ENCODE results near the gene LYRM4. TPM values are rescaled to one million over a fixed set of nuclear protein-coding genes. Genes with fewer than 3 reads are reported as not detected.

The LYRM4 gene
- total RNA-seq, 2 donors from 2014 or later = 28.4 to 38.3 TPM

DNA sequence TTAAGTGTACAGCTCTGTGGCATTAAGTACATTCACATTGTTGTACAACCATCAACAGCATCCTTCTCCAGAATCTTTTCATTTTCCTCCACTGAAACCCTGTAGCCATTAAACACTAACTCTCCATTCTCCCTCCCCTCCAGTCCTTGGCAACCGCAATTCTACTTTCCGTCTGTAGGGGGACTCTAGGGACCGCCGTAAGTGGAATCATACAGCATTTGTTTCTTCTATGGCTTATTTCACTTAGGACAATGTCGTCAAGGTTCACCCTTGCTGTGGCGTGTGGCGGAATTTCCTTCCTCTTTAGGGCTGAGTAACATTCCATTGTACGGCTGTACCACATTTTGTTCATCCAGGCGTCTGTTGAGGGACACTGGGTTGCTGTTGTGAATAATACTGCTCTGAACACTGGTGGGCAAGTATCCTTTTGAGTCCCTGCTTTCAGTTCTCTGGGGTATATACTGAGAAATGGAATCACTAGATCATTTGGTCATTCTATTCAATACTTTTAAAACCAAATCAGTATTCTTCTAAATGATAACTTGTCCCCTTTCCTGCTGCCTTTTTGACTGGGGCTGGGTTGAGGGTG, 124.9 kb downstream of the LYRM4 start:
- Mint-ChIP-seq H3K9me3 (no peaks in the 10 kb centered on the region), H3K4me3 (no peak overlapping the region), H3K27ac (no peak overlapping the region), H3K36me3 (ENCODE audit: insufficient read depth in 2 of 2) (no peaks in the 10 kb centered on the region), H3K27me3 (ENCODE audit: low read depth) (no peaks in the 10 kb centered on the region), H3K4me1 (ENCODE audit: low read depth) (peaks cover 3% of the 10 kb centered on the region)
- ATAC-seq (replicated peaks in 1 of 2) (peak in 1 of 2 donors; percentile 52), DNase-seq (peak; percentile 22 to 50)

DNA sequence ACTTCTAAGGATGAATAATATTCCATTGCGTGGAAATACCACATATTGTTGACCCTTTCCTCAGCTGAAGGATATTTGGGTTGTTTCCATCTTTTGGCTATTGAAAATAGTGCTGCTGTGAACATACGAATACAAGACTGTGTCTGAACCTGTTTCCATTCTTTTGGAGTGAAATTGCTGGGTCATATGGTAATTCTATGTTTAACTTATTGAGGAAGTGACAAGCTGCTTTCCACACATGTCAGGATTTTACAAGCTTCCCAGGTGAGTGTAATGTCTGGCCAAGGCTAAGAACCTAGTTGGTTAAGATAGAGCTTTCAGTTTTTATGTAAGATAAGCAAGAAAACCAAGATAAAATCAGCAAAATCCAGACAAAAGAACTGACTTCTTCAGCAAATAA, 126.8 kb downstream of the LYRM4 start:
- no peak overlapping the region for H3K4me3 Mint-ChIP-seq
- peaks cover 3% of the 10 kb centered on the region for H3K4me1 Mint-ChIP-seq (ENCODE audit: low read depth)
- no peaks in the 10 kb centered on the region for H3K9me3 Mint-ChIP-seq
- DNase-seq = no peak
- no peak for ATAC-seq (replicated peaks in 1 of 2)
- peaks cover 0 to 3% of the 10 kb centered on the region in 2 donors for H3K36me3 Mint-ChIP-seq (ENCODE audit: insufficient read depth in 2 of 2)
- no peak overlapping the region for H3K27ac Mint-ChIP-seq
- no peaks in the 10 kb centered on the region for H3K27me3 Mint-ChIP-seq (ENCODE audit: low read depth)

DNA sequence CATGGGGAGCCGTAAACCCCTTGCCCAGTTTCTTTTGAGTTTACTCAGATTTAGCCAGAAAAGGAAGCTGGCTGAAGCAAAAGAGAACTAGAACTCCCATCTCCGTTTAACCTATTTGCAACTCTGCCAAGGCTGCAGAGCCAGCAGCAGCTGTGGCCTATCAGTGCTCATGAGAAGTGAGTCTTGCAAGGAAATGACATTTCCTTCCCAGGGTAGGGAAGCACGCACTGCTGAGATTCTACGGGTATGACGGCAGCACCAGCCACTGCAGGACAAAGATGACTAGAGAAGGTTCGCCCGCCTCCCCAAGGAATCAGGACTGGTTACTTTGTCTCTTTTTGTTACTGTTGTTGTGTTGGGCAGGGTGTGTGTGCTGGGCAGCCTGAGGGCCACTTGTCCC, 128.0 kb downstream of the LYRM4 start:
- DNase-seq (no peak), ATAC-seq (replicated peaks in 1 of 2) (no peak)
- Mint-ChIP-seq H3K4me1 (ENCODE audit: low read depth) (peaks cover 3% of the 10 kb centered on the region), H3K27me3 (ENCODE audit: low read depth) (no peaks in the 10 kb centered on the region), H3K4me3 (no peak overlapping the region), H3K36me3 (ENCODE audit: insufficient read depth in 2 of 2) (peaks cover 0 to 3% of the 10 kb centered on the region in 2 donors), H3K27ac (no peak overlapping the region), H3K9me3 (no peaks in the 10 kb centered on the region)

DNA sequence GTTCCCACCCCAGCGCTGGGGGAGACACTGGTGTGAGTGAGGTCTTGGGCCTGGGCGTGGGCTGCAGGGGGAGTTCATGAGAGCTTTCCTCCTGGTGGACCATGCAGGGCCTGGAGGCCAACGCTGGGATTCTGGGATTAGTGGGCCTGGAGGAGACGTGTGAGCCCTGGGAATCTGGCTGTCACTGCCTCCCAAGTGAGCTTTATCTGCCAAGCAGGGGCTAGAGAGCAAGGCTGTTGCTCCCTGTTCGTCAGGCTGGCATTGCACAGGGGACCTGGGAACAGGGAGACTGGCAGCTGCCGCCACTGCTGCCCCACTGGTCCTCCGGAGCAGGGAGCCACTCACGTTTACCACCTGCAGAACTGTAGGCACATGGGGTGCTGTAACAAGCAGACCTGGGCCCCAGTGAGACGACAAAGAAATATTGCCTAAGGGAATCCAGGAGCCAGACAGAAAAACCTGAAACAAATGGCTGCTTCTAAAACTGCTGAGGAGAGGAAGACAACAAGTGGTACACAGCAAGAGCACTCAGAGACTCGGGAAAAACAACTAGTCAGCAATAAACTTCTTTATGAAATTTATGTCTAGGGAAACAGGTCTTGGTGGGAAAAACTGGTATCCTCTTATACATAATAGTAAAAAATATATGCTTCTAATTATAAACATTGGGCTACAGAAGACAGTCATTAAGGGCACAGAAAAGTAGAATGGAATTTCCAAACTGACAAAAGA, 130.4 kb downstream of the LYRM4 start:
- Mint-ChIP-seq H3K36me3 (ENCODE audit: insufficient read depth in 2 of 2) (peaks cover 0 to 3% of the 10 kb centered on the region in 2 donors), H3K27me3 (ENCODE audit: low read depth) (no peaks in the 10 kb centered on the region), H3K4me3 (no peak overlapping the region), H3K27ac (no peak overlapping the region), H3K4me1 (ENCODE audit: low read depth) (peaks cover 3% of the 10 kb centered on the region), H3K9me3 (no peaks in the 10 kb centered on the region)
- DNase-seq (no peak), ATAC-seq (replicated peaks in 1 of 2) (no peak)

DNA sequence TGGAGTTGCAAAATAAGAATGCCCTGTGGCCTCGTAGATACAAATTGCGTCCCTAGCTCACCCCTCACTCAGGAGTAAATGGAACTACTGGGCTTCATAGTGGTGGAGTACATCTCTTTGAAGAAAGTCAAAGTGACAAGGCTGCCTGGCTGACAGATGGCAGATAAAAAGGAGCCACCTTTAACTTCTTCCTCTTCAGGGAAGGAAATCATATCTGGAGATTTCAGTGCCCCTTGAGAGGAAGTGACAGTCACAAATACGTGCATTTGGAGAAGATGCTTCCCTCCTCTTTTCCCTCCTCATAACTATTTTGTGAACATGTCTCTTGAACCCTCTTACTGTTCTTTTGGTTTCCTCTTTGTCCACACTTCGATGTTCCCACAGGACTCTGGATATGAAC, 132.4 kb downstream of the LYRM4 start:
- DNase-seq (no peak), ATAC-seq (replicated peaks in 1 of 2) (no peak)
- Mint-ChIP-seq H3K4me3 (no peak overlapping the region), H3K4me1 (ENCODE audit: low read depth) (peaks cover 3% of the 10 kb centered on the region), H3K27me3 (ENCODE audit: low read depth) (no peaks in the 10 kb centered on the region), H3K36me3 (ENCODE audit: insufficient read depth in 2 of 2) (peaks cover 0 to 3% of the 10 kb centered on the region in 2 donors), H3K9me3 (no peaks in the 10 kb centered on the region), H3K27ac (no peak overlapping the region)

DNA sequence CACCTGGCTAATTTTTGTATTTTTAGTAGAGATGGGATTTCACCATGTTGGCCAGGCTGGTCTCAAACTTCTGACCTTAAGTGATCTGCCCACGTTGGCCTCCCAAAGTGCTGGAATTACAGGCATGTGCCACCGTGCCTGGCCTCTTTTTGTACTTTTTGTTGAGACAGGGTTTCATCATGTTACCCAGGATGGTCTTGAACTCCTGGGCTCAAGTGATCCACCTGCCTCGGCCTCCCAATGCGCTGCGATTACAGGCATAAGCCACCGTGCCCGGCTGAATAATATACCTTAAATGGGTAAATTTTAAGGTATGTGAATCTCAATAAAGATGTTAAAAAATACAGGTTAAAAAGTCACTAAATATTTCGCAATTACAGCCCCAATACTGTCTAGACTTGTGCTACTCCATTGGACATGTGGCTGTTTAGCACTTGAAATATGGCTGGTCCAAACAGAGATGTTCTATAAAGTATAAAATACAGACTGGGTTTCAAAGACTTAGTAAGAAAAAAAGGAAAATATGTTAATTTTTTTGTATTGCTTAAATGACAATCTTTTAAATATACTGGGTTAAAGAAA, 133.6 kb downstream of the LYRM4 start:
- ATAC-seq (replicated peaks in 1 of 2) (no peak), DNase-seq (no peak)
- Mint-ChIP-seq H3K4me1 (ENCODE audit: low read depth) (no peaks in the 10 kb centered on the region), H3K36me3 (ENCODE audit: insufficient read depth in 2 of 2) (peaks cover 0 to 3% of the 10 kb centered on the region in 2 donors), H3K27me3 (ENCODE audit: low read depth) (no peaks in the 10 kb centered on the region), H3K27ac (no peak overlapping the region), H3K9me3 (no peaks in the 10 kb centered on the region), H3K4me3 (no peak overlapping the region)

DNA sequence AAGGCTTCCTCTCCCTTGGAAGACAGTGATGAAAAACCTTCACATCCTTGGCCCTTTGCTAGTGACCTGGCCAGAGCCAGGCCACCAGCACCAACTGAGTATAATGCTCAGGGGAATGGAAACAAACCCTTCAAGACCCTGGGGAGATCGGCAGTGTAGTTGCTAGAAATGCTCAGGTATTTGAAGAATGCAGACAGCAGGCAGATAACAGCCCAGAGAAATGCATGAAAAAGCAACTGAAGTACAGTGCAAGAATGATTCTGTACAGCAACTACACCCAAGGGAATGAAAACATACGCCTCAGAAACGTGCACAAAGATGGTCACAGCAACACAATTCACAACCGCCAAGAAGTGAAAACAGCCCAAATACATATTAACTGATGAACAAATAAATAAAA, 134.5 kb downstream of the LYRM4 start:
- Mint-ChIP-seq H3K4me1 (ENCODE audit: low read depth) (no peaks in the 10 kb centered on the region), H3K27ac (no peak overlapping the region), H3K27me3 (ENCODE audit: low read depth) (no peaks in the 10 kb centered on the region), H3K4me3 (no peak overlapping the region), H3K9me3 (peaks cover 0 to under 1% of the 10 kb centered on the region in 2 donors), H3K36me3 (ENCODE audit: insufficient read depth in 2 of 2) (peaks cover 0 to 3% of the 10 kb centered on the region in 2 donors)
- DNase-seq (no peak), ATAC-seq (replicated peaks in 1 of 2) (no peak)

DNA sequence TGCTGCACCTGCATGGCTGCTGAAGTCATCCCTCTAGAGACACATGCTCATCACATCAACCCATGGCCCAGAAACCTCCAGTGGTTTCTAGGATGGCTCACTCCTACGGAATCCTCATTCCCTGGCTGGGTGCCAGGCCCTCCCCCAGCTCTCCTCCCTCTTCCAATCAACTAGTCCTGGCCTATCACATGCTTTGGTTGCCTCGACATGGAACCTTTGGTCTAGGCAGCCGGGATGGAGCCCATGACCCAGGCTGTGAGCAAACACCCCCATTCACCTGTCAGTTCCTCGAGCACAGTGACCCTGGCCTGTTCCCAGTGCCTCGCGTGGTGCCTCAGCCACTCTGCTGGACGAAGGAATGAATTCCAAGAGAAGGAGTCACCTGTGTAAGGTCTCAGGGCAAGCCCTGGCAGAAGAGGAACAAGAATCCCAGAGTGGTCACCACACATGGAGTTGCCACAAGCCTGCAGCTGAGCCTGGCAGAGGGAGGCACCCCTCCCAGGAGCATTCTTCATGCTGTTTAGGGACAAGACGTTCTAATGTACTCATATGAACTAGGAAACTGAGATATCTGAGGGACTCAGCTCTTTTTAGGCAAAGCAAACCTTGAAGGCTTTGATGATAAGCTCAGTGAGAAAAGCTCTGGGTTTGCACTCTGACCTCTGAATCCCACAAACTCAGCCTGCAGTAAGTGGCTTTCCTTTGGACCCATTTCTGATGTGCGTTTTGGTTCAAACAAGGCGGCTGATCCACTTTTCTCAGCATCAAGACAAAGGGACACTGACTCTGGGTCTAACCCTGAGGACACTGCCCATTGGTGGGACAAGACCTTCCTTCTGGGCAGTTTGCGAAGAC, 135.4 kb downstream of the LYRM4 start:
- H3K4me1 Mint-ChIP-seq (ENCODE audit: low read depth) = no peaks in the 10 kb centered on the region
- H3K27ac Mint-ChIP-seq = no peak overlapping the region
- H3K4me3 Mint-ChIP-seq = no peak overlapping the region
- DNase-seq = no peak
- no peaks in the 10 kb centered on the region for H3K27me3 Mint-ChIP-seq (ENCODE audit: low read depth)
- H3K9me3 Mint-ChIP-seq = peaks cover 0 to 2% of the 10 kb centered on the region in 2 donors
- peaks cover 0 to 3% of the 10 kb centered on the region in 2 donors for H3K36me3 Mint-ChIP-seq (ENCODE audit: insufficient read depth in 2 of 2)
- ATAC-seq (replicated peaks in 1 of 2) = no peak

DNA sequence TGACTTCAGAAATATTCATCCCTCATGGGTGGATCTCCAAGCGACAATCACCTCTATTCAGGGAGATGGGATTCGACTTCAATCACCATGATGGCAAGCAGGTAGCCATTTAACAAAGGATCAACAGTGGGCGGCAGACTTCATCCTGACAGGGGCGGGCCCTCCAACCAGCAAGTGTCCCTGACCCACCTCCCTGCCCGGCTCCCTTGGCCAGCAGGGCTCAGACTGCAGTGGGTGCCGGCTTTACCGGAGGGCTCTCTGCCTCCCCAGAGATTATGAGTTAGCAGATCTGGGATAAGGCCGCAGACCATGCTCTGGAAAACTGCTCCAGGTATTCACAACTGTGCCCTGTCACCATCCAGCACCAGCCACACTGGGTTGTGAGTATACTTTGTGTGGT, 136.2 kb downstream of the LYRM4 start:
- peaks cover 0 to 2% of the 10 kb centered on the region in 2 donors for H3K9me3 Mint-ChIP-seq
- H3K27ac Mint-ChIP-seq = no peak overlapping the region
- H3K36me3 Mint-ChIP-seq (ENCODE audit: insufficient read depth in 2 of 2) = peaks cover 0 to 4% of the 10 kb centered on the region in 2 donors
- H3K27me3 Mint-ChIP-seq (ENCODE audit: low read depth) = no peaks in the 10 kb centered on the region
- H3K4me3 Mint-ChIP-seq = no peak overlapping the region
- DNase-seq = no peak
- no peaks in the 10 kb centered on the region for H3K4me1 Mint-ChIP-seq (ENCODE audit: low read depth)
- ATAC-seq (replicated peaks in 1 of 2) = no peak

DNA sequence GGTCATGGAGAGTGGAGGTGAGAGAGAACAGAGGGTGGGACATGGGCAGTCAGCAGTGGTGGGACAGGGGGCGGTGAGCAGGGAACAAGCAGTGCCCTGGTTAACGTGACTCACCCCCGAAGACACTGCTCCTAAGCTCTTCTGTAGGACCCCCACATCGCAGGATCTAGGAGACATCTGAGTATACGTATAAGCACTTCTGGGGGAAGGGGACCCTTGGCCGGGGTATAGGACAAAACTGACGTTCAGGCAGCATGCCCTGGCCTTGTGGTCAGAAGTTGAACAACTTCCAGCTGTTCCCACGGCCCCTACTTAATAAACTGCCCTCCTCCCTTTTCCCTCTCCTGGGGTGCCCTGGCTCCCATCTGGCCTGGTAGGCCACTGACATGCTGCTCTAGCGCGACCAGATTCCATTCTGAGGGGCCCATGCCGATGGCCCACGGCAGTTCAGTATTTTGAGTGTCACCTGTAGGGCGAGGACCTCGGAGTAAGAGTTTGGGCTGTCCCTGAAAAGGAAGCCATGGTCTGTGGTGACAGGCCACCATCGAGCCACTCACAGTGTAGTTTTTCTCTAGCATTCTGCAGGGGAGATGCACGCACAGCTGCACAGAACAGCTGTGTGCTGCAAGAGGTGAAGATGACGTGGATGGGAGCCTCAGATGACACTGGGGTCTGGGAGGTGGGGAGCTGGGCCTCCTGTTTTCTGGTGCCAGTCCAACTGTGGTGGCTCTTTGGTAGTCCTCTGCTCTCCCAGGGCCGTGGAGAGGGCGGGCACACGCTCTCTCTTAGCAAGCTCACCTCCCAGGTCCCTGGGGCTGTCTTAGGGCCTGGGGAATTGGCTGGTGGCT, 137.2 kb downstream of the LYRM4 start:
- no peaks in the 10 kb centered on the region for H3K27me3 Mint-ChIP-seq (ENCODE audit: low read depth)

DNA sequence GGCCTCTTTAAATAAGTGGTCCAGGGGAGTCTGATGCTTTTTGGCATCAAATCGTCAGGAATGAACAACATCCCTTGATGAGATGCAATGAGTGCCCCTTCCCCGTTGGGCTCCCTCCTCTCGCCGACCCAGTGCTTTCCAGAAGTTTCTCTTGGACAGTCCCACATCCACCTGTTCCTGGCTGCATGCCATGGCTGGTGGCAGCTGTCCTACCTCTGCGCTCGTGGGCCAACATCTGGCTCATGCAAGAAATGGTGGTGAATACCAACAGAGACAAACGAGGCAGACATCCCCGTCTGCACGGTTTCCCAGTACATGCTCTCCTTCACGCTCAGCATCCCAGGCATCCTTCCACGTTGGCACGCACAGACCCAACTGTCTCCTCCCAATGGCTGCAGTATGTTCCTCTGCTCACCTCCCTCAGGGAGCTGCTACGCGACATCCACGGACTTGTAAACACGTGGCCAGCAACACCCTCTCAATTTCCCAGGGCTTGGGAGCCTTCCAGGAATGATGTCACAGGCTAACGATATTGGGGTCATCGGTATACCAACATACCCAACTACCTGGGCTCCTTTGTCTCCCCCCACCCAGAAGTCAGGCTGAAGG, 138.1 kb downstream of the LYRM4 start:
- peaks cover 0 to 2% of the 10 kb centered on the region in 2 donors for H3K9me3 Mint-ChIP-seq
- peaks cover 0 to 2% of the 10 kb centered on the region in 2 donors for H3K36me3 Mint-ChIP-seq (ENCODE audit: insufficient read depth in 2 of 2)
- no peak overlapping the region for H3K4me3 Mint-ChIP-seq
- no peak for DNase-seq
- no peaks in the 10 kb centered on the region for H3K27me3 Mint-ChIP-seq (ENCODE audit: low read depth)
- H3K27ac Mint-ChIP-seq = no peak overlapping the region
- no peaks in the 10 kb centered on the region for H3K4me1 Mint-ChIP-seq (ENCODE audit: low read depth)
- no peak for ATAC-seq (replicated peaks in 1 of 2)

More for the DNA sequence above, 137.2 kb downstream of the LYRM4 start:
- peaks cover 0 to 2% of the 10 kb centered on the region in 2 donors for H3K36me3 Mint-ChIP-seq (ENCODE audit: insufficient read depth in 2 of 2)
- H3K4me3 Mint-ChIP-seq = no peak overlapping the region
- H3K4me1 Mint-ChIP-seq (ENCODE audit: low read depth) = no peaks in the 10 kb centered on the region
- ATAC-seq (replicated peaks in 1 of 2) (no peak), DNase-seq (no peak)
- no peak overlapping the region for H3K27ac Mint-ChIP-seq
- peaks cover 0 to 2% of the 10 kb centered on the region in 2 donors for H3K9me3 Mint-ChIP-seq

DNA sequence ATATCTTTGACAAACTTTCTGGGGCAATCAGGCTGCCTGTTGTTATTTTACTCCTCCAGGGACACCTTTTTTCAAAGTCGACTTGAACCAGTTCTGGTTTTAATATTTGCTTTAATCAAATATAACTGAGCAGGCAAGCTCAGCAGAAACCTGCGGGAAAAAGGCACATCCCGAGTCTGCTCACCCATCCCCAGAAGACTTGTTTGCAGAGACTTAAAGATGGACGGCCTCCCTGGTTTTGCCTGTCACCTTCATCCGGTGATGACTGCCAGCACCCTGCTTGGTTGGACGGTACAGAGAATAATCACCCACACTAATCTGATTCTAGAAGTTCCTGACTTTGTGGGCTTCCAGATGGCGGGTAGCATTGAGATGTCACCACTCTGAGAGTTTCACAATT, 138.8 kb downstream of the LYRM4 start:
- H3K27me3 Mint-ChIP-seq (ENCODE audit: low read depth) = no peaks in the 10 kb centered on the region
- H3K27ac Mint-ChIP-seq = no peak overlapping the region
- H3K4me1 Mint-ChIP-seq (ENCODE audit: low read depth) = no peaks in the 10 kb centered on the region
- no peak overlapping the region for H3K4me3 Mint-ChIP-seq
- ATAC-seq (replicated peaks in 1 of 2) (no peak), DNase-seq (no peak)
- peaks cover 0 to 2% of the 10 kb centered on the region in 2 donors for H3K9me3 Mint-ChIP-seq
- peaks cover 0 to 2% of the 10 kb centered on the region in 2 donors for H3K36me3 Mint-ChIP-seq (ENCODE audit: insufficient read depth in 2 of 2)

Measured in activated T-cell treated with anti-CD3 and anti-CD28 coated beads, Interleukin-2, amount 50 U/mL, for 72 hours (primary cell).